ENCODE data around the gene FGF1.

- no peak for TF ChIP-seq POLR2A (IDR thresholded peaks at IDR 0.05)
- TF ChIP-seq CTCF (IDR thresholded peaks at IDR 0.05) = no peak
Observed at GRCh38 chr5:142644127-142644526, 41.8 kb downstream of the FGF1 start.
